DND-41 (cell line): ENCODE measurements around the gene MBNL2.

Experiments used
- EZH2 ChIP-seq: IDR thresholded peaks from 3 replicates; pipeline ENCODE4 v1.6.1; 2012; ENCODE audit warnings: borderline replicate concordance, low read depth, mild to moderate bottlenecking, moderate library complexity, low read length, inconsistent platforms; ENCODE audit not compliant: severe bottlenecking
- TF ChIP-seq, protein P1 (sequence below): IDR thresholded peaks from 2 replicates; pipeline ENCODE4 v1.5.1; 2012; ENCODE audit warnings: borderline replicate concordance, low read length, moderate library complexity, mild to moderate bottlenecking; ENCODE audit not compliant: poor library complexity, severe bottlenecking; ENCODE audit errors: extremely low read depth

DNA sequence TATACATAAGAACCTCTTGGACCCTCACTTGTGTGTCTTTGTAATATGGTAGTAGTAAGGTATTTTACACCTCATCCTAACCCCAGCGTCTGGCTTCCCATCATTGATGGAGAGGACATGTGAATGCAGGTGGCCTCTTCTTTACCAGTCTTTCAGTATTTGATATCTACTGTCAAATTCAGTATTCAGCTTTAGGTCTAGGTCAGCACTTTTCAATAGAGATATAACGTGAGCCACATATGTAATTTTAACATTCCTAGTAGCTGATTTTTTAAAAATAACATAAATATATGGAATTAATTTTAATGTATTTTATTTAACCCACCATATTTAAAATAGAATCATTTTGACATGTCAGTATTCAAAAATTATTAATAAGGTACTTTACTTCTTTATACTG lies 214.7 kb downstream of the MBNL2 start:
- TF ChIP-seq, protein P1, sequence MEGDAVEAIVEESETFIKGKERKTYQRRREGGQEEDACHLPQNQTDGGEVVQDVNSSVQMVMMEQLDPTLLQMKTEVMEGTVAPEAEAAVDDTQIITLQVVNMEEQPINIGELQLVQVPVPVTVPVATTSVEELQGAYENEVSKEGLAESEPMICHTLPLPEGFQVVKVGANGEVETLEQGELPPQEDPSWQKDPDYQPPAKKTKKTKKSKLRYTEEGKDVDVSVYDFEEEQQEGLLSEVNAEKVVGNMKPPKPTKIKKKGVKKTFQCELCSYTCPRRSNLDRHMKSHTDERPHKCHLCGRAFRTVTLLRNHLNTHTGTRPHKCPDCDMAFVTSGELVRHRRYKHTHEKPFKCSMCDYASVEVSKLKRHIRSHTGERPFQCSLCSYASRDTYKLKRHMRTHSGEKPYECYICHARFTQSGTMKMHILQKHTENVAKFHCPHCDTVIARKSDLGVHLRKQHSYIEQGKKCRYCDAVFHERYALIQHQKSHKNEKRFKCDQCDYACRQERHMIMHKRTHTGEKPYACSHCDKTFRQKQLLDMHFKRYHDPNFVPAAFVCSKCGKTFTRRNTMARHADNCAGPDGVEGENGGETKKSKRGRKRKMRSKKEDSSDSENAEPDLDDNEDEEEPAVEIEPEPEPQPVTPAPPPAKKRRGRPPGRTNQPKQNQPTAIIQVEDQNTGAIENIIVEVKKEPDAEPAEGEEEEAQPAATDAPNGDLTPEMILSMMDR = no peak
- no peak for TF ChIP-seq EZH2
